Right lobe of liver (tissue), 4 donors: ENCODE results near the gene ABCC1.

Experiments
- CTCF ChIP-seq, 4 donors: fragments of 200-600 bp in 3 of 4; fragments of 450-650 bp in 1 of 4; IDR thresholded peaks; one replicate each; pipeline versions ENCODE4 v1.5.1 to v1.8.0; 2016 to 2022; ENCODE audit warnings: antibody characterized with exemption in 4 of 4, mild to moderate bottlenecking in 2 of 4
- POLR2A ChIP-seq: fragments of 450-650 bp; IDR thresholded peaks from one replicate; pipeline ENCODE4 v1.6.1; 2017; ENCODE audit warnings: antibody characterized with exemption, mild to moderate bottlenecking
- donor health status: DM: no; HTN: no; CAD: no.
- donor health status: DM: no; HTN: no; CAD: no.
- donor health status: DM: no; HTN: yes; CAD: no.

DNA sequence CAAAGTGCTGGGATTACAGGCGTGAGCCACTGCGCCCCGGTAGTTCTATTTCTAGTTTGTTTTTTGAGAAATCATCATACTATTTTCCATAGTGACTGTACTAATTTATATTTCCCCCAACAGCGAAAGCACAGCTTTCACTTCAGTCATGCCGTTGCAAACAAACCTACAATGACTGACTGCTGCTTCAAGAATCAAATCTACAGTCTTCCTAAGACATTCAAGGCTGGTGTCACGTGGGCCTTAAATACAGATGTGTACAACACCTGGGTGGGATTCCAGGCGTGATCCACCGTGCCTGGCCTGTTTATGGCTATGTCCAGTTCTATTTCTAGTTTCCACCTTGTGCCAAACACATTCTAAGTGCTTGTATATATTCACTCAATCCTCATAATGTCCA lies 201.9 kb downstream of the ABCC1 start:
- no peak for TF ChIP-seq CTCF (IDR thresholded peaks at IDR 0.05)
- no peak for TF ChIP-seq POLR2A
